Fibroblast of lung (primary cell): ENCODE measurements around the gene CLEC2A. TPM values are rescaled to one million over a fixed set of nuclear protein-coding genes. Genes with fewer than 3 reads are reported as not detected.

Source experiments
- DNase-seq, 2 donors: peaks; one replicate each; pipeline versions ENCODE4 v3.0.0 to v3.0.0-alpha.2; 2010; ENCODE audit warnings: low read depth in 2 of 2
- H2AFZ ChIP-seq: 2 replicates; pipeline ENCODE4 v1.5.1; 2012; ENCODE audit warnings: low read length, control low read depth, inconsistent platforms
- H3K27ac ChIP-seq: 2 replicates; pipeline ENCODE4 v1.5.1; 2011; ENCODE audit warnings: low read length, control low read depth; ENCODE audit not compliant: insufficient read depth
- H3K27me3 ChIP-seq: 2 replicates; pipeline ENCODE4 v1.5.1; 2011; ENCODE audit warnings: mild to moderate bottlenecking, low read length; ENCODE audit not compliant: control insufficient read depth, insufficient read depth
- H3K36me3 ChIP-seq: 2 replicates; pipeline ENCODE4 v1.5.1; 2011; ENCODE audit warnings: low read length; ENCODE audit not compliant: control insufficient read depth, insufficient read depth
- H3K4me1 ChIP-seq: 2 replicates; pipeline ENCODE4 v1.5.1; 2011; ENCODE audit warnings: low read length; ENCODE audit not compliant: control insufficient read depth, insufficient read depth; ENCODE audit errors: extremely low read depth
- H3K4me2 ChIP-seq: 2 replicates; pipeline ENCODE4 v1.5.1; 2011; ENCODE audit warnings: low read length, control low read depth; ENCODE audit not compliant: insufficient read depth; ENCODE audit errors: extremely low read depth
- H3K4me3 ChIP-seq, 4 experiments: fragments of 200-600 bp in 1 of 4; sonication (generic) in 1 of 4; replicated peaks in 1 of 4; 2 replicates each; pipeline ENCODE4 v1.5.1; 2011 to 2016; ENCODE audit warnings: low read length in 4 of 4, low read depth in 3 of 4, mild to moderate bottlenecking in 3 of 4, control low read depth in 2 of 4, inconsistent platforms in 1 of 4, mixed read lengths in 1 of 4; ENCODE audit not compliant: insufficient read depth in 1 of 4; ENCODE audit errors: control extremely low read depth in 1 of 4
- H3K79me2 ChIP-seq: 2 replicates; pipeline ENCODE4 v1.5.1; 2012; ENCODE audit warnings: mild to moderate bottlenecking, low read length, inconsistent platforms; ENCODE audit not compliant: control insufficient read depth, insufficient read depth
- H3K9ac ChIP-seq: 2 replicates; pipeline ENCODE4 v1.5.1; 2011; ENCODE audit warnings: mild to moderate bottlenecking, low read length, control low read depth; ENCODE audit not compliant: insufficient read depth
- H3K9me3 ChIP-seq: 2 replicates; pipeline ENCODE4 v1.5.1; 2012; ENCODE audit warnings: low read depth, low read length; ENCODE audit not compliant: control insufficient read depth, insufficient read depth
- H4K20me1 ChIP-seq: 2 replicates; pipeline ENCODE4 v1.5.1; 2011; ENCODE audit warnings: low read length; ENCODE audit not compliant: control insufficient read depth, insufficient read depth; ENCODE audit errors: extremely low read depth
- EZH2 ChIP-seq: IDR thresholded peaks from 2 replicates; pipeline ENCODE4 v1.5.1; 2012; ENCODE audit warnings: low read length, control low read depth, mild to moderate bottlenecking; ENCODE audit errors: missing control alignments
- polyA plus RNA-seq, 2 donors: library from polyadenylated mRNA; depleted of rRNA in 1 of 2; stranded (reverse) in 1 of 2; unstranded in 1 of 2; fragments of >200 nt; gene quantifications; 2 replicates each; pipeline ENCODE4 v1.2.1, GENCODE V29; 2011 to 2012; ENCODE audit warnings: missing spikeins in 1 of 2
- total RNA-seq: library from RNA; depleted of rRNA; stranded (reverse); fragments of >200 nt; gene quantifications from 2 replicates; pipeline ENCODE4 v1.2.1, GENCODE V29; 2014
- TF ChIP-seq, protein P1 (sequence below), 2 donors: IDR thresholded peaks in 1 of 2; conservative IDR thresholded peaks in 1 of 2; 1 replicate in 1 of 2; 2 replicates in 1 of 2; pipeline ENCODE4 v1.5.1; 2011 to 2012; ENCODE audit warnings: low read length in 2 of 2, control low read depth in 1 of 2, inconsistent platforms in 1 of 2, low read depth in 1 of 2, mild to moderate bottlenecking in 1 of 2

The CLEC2A gene
- total and polyA plus RNA-seq, 2 donors (not counting 1 experiment from before 2014, with no cell fraction given): not detected

DNA sequence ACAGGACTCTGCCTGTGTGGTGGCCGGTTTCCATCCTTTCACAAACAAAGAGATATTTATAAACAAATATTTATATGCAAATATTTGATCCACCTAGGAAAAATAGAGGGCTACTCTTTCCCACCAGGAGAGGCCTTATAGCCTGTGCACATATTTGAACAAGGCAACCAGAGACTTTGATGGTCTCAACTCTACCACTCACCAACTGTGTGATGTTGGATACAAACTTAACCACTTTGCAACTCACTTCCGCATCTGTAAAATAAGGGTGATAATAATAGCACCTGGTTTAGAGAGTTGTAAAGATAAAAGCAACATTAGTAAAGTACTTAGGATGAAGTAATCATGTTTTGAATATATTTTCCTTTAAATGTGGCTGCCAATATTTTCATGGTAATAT, 37.5 kb upstream of the CLEC2A start:
- Histone ChIP-seq H3K79me2 (no peaks in the 10 kb centered on the region), H3K27ac (no peak overlapping the region), H3K36me3 (no peaks in the 10 kb centered on the region), H3K9ac (no peak overlapping the region), H2AFZ (no peak overlapping the region), H3K9me3 (no peaks in the 10 kb centered on the region), H3K27me3 (no peaks in the 10 kb centered on the region), H3K4me2 (no peak overlapping the region), H3K4me1 (no peaks in the 10 kb centered on the region), H3K4me3 (no peak overlapping the region), H4K20me1 (no peaks in the 10 kb centered on the region)
- DNase-seq: no peak
- TF ChIP-seq, protein P1, sequence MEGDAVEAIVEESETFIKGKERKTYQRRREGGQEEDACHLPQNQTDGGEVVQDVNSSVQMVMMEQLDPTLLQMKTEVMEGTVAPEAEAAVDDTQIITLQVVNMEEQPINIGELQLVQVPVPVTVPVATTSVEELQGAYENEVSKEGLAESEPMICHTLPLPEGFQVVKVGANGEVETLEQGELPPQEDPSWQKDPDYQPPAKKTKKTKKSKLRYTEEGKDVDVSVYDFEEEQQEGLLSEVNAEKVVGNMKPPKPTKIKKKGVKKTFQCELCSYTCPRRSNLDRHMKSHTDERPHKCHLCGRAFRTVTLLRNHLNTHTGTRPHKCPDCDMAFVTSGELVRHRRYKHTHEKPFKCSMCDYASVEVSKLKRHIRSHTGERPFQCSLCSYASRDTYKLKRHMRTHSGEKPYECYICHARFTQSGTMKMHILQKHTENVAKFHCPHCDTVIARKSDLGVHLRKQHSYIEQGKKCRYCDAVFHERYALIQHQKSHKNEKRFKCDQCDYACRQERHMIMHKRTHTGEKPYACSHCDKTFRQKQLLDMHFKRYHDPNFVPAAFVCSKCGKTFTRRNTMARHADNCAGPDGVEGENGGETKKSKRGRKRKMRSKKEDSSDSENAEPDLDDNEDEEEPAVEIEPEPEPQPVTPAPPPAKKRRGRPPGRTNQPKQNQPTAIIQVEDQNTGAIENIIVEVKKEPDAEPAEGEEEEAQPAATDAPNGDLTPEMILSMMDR (conservative IDR thresholded peaks at IDR 0.05 in 1 of 2, IDR thresholded peaks at IDR 0.05 in 1 of 2; ENCODE audit: low read depth in 1 of 2, low read length in 2 of 2): no peak
- no peak for TF ChIP-seq EZH2

DNA sequence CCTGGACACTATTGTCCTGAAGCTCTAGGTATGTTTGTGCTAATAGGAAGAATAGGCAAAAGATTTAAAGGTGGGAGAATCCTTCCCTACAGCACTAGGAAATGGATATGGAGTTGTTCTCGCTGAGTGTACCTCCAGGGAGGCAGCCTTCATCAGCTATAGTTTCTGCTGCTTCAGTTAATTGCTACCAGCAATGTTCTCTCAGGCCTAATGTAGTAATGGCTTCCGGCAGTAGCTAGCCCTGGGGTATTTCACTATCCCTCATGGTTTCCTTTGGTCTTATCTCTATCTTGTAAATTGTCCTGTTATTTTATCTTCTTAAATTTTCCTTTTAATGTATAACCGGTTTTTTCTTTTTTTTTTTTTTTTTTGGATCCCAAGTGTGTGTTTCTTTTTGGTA, 29.7 kb upstream of the CLEC2A start:
- no peak overlapping the region for H3K4me2 ChIP-seq
- DNase-seq: no peak
- TF ChIP-seq EZH2: no peak
- H3K36me3 ChIP-seq: no peaks in the 10 kb centered on the region
- H3K4me3 ChIP-seq: no peak overlapping the region
- no peaks in the 10 kb centered on the region for H3K79me2 ChIP-seq
- H3K9ac ChIP-seq: no peak overlapping the region
- H3K9me3 ChIP-seq: no peaks in the 10 kb centered on the region
- no peaks in the 10 kb centered on the region for H3K27me3 ChIP-seq
- H3K27ac ChIP-seq: no peak overlapping the region
- H4K20me1 ChIP-seq: no peaks in the 10 kb centered on the region
- no peak overlapping the region for H2AFZ ChIP-seq
- H3K4me1 ChIP-seq: no peaks in the 10 kb centered on the region

DNA sequence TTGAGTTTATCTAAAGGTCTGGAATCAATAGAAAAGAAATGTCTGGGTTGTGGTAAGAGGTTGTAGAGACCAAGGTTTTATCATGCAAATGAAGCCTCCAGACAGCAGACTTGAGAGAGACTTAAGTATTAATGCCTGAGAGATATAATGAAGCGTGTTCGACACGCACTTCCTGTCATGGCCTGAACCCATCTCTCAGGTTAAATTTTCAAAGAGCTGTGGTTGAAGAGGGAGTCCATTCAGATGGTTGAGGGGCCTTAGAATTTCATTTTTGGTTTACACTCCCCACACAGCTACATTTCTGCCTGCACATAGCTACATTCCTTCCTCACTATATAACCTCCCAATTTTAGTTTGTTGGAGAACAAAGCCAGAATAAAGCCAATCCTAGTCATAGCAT, 28.9 kb upstream of the CLEC2A start:
- H2AFZ ChIP-seq: no peak overlapping the region
- no peaks in the 10 kb centered on the region for H3K4me1 ChIP-seq
- no peak overlapping the region for H3K27ac ChIP-seq
- no peaks in the 10 kb centered on the region for H3K36me3 ChIP-seq
- no peaks in the 10 kb centered on the region for H3K27me3 ChIP-seq
- H3K4me3 ChIP-seq: no peak overlapping the region
- no peak for TF ChIP-seq EZH2
- TF ChIP-seq, protein P1 (conservative IDR thresholded peaks at IDR 0.05 in 1 of 2, IDR thresholded peaks at IDR 0.05 in 1 of 2; ENCODE audit: low read depth in 1 of 2, low read length in 2 of 2): no peak
- no peak for DNase-seq
- H3K9ac ChIP-seq: no peak overlapping the region
- H3K79me2 ChIP-seq: no peaks in the 10 kb centered on the region
- no peaks in the 10 kb centered on the region for H4K20me1 ChIP-seq
- H3K4me2 ChIP-seq: no peak overlapping the region
- no peaks in the 10 kb centered on the region for H3K9me3 ChIP-seq
